Measurements from ENCODE around the gene ANTXR1.

Gene ANTXR1

GRCh38 chr2:69007169-69007568, 5.8 kb upstream of the ANTXR1 start:
- no peak for DNase-seq

- DNase-seq = no peak
These were observed 5.4 kb upstream of the ANTXR1 start for GRCh38 chr2:69007603-69008002.

- no peak for DNase-seq
These were observed 2.4 kb upstream of the ANTXR1 start for GRCh38 chr2:69010437-69011194.

GRCh38 chr2:69011611-69012157, 1.3 kb upstream of the ANTXR1 start:
- DNase-seq = no peak

DNA sequence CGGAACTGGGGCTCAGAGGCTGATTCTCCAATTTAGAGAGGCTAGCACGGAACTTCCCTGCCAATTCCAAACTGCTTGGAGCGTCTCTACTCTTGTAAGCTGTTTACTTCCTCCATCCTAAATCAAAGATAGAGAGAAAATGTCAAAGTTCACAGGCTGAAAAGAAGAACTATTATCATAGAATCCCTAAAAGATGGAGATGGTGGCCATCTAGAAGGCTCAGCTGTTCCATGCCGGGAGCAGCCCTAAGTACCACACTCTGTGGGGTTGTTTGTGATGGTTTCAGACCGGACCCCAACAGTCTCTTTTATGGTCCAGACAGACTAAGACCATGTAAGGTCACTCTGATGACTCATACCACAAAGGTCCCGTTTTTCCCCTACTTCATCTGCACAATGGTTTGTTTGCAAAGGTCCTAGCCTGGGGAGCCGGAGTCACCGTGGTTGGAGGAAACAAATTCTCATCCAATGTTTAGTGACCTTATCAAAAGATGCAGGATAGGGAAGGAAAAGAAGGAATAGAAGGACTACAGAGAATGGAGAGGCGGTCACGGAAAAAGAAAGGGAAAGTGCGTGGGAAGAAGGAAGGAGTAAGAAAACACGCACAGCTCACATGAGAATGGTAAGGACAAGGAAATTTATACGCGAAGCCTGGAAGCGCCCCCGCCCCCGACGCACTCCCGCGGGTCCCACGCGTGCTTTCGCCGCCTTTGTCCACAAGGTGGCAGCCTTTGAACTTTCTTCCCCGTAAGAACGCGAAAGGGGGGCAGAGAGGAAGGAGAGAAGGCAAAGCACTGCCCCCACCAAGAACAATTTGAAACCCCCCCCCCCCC, 453 bp upstream of the ANTXR1 start:
- DNase-seq = peak; percentile 59

DNA sequence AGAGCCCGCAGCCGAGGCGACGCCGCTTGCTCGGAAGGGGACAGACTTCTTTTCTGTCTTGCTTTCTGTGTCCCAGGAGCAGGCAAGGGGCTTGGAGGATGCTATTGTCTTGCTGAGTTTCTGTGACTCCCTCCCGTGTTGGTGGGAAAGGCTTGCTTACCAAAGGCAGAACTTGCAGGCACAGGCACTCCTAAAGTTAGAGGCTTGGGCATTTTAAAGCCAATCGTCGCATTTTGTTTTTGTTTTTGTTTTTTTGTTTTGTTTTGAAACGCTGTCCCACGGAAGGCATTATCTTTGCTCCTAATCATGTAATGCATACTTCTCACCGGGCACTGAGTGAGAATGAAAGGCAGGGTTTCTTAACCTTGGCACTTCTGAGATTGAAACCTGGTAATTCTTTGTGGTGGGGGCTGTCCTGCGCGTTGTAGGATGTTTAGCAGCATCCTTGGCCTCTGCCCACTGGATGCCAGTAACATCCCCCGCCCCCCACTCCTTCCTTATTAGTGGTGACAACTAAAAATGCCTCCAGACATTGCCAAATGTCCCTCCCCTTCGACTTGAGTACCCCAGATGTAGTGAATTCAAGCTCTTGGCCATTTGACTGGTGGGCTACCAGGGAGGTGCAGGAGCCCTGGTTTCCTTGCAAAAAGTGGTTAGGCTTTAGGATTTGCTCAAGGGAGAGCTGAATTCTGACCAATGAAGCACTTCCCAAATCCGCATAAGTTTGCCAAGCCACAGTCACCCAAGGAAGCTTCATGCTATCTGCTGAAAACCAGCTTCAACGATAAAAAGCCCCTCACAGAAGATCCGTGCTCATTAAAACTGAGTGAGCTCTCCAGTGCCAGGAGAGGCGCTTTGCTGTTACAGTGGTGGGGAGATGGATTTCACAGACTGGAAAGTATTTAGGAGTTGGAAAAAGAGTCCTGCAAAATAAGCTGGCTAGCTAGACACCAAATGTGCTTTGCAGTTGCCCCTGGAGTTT, 1.2 kb downstream of the ANTXR1 start:
- no peak for DNase-seq

DNA sequence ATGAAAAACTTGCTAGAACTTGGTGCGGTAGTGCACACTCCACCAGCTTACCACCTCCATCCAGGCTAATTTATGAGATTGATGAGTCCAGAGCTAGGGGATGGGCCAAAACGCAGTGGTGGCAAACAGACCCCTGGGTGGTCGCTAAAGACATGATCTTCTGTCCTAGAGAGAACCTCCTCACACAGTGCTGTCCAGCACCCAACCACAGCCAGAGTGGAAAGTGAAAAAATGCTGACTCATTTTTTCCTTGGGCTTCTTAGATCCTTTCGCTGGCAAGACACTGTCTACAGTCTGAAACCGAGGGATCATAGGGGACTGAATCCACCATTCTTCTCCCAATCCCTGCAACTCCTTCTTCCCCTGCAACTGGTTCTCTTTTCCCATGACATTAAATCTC, 4.1 kb downstream of the ANTXR1 start:
- no peak for DNase-seq

DNA sequence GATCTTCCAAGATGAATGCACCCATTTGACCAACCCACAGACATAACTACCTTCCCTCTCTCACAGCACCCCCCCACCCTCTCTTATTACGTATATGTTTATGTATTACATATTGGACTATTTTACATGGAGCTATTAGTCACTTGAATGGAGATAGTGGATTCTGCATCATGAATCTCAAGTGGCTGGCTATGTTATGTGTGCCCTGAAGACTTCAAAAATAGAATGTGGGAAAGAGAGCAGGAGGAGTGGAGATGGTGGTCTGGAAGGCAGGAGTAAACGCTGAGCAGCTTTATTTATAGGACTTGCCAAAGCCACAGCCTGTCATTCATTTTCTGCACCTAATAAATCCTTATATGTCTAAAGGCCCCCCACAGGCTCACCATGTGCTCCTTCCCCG, 4.9 kb downstream of the ANTXR1 start:
- DNase-seq = no peak

DNA sequence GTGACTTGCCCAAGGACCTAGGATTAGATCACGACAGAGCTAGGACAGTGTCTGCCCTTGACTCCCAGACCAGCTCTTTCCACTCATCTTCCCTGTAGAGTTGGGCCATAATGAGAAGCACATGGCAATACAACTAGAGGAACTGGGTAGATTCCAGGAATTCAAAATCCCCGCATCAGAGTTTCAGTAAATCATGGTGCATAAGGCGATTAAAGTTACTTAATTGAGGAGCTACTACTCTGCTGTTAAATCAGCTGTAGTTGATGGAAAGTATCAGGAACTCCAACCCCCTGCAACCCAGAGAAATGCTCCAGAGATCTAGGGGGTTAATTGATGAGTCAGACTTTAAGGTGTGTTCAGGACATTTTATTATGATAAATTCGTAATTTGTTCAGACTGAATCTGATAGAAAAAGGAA, 5.7 kb downstream of the ANTXR1 start:
- no peak for DNase-seq

GRCh38 chr2:69020496-69021426, 7.8 kb downstream of the ANTXR1 start:
- DNase-seq = no peak

GRCh38 chr2:69021727-69022126, 8.7 kb downstream of the ANTXR1 start:
- DNase-seq = no peak

DNA sequence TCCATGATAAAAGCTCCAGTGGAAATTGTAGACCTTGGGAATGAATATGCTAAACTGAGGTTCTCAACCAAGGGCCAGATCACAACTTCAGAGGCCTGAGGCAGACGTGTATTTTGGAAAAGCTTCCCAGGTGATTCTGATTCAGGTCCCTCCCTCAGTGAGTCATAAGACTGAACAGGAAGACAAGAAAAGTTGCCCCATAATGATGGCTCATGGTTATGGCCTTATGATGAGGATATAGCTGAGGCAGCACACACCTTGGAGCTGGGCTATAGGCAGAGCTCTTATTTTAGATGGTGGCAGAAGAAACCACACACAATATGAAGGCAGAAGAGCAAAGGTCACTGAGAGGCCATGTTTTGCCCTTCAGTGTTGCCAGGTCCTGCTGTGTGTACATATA, 9.6 kb downstream of the ANTXR1 start:
- DNase-seq = no peak

- DNase-seq = no peak
These were observed 10.3 kb downstream of the ANTXR1 start for GRCh38 chr2:69023236-69023635.

DNA sequence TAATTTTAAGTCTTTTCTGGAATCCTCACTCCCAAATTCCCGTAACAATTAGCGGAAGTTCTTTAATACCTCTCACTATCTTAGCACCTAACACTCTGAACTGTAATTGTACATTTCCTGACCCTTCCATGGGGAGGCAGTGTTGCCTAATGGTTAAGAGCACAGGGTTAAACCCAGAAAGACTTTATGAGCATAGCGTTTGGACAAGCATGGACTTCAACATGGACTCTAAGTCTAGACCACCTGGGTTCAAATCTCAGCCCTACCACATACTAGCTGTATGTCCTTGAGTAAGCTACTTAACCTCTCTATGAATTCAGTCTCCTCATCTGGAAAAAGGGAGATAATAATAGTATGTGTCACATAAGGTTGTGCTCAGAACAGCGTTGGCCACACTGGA, 13.0 kb downstream of the ANTXR1 start:
- DNase-seq = no peak

DNA sequence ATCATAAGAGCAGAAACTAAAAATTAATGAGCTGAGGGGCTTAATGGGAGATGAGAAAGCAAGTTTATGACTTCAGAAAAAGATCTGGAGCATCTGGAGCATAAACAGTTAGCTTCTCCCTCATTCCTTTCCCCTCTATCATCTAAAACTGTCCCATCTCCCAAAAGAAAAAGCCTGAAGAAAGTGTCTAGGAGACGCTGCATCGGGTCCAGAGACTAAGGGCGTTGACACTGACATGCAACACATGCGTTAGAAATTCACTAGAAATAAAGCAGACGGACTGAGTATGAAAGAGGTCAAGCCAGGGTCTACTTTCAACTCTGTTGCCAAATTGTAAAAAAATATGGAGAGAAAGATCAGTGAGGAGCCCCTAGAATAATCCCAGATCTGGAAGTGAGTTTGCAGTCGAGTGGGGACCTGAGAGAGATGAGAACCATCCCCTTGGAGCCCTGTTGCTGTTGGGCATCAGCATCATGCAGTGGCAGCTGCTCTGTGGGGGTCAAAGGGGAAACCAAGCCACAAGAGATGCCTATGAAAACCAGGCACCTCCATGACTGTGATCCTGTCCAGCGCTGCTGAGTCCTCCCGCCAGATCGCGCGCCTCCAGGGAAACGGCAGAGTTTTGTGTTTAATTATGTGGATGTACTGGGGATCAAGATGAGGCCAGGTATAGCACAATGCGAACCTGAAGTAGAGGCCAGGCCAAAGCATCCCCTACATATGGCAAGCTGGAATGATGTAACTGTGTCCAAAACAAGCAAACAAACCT, 13.9 kb downstream of the ANTXR1 start:
- DNase-seq = no peak

DNA sequence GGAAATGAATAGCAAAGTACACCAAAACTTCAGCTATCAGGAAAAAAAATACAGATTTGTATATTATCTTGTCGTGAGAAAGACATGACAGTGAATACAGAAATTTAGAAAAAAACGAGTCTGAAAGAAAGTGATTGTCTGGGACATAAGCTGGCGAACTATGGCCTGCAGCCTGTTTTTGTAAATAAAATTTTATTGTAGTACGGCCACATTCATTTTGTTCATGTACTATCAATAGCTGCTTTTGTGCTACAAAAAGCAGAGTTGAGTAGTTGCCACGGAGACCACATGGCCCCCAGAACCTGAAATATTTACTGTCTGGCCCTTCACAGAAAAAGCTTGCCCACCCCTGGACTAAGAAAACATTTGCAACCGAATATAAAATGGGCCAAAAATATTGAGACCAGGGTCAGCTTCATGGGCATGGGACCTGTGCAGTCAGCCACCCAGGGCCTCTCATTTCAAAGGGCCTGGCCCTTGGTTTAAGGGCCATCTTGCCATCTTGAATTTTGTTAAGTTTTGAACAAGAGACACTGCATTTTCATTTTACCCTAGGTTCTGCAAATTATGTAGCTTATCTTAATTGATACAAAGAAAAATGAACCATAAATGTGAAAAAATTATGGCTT, 17.9 kb downstream of the ANTXR1 start:
- DNase-seq = no peak

DNA sequence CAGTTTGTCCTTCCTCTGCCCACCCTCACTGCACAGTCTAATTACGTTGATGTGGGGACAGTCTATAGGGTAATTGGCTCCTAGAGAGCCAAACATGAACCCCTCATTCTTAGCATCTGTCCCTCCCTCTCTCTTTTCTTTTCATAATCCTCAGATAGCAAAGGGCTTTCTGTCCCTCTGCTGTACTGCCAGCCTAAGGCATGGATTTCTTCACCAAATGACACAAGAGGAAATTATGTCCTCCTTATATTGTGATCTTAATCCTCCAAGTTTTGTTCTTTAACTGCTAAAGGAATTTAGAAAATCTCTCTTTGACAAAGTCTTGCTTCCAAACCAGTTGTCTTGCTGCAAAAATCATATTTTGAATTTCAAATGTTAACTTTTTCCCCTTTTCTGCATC, 18.5 kb downstream of the ANTXR1 start:
- DNase-seq = no peak

DNA sequence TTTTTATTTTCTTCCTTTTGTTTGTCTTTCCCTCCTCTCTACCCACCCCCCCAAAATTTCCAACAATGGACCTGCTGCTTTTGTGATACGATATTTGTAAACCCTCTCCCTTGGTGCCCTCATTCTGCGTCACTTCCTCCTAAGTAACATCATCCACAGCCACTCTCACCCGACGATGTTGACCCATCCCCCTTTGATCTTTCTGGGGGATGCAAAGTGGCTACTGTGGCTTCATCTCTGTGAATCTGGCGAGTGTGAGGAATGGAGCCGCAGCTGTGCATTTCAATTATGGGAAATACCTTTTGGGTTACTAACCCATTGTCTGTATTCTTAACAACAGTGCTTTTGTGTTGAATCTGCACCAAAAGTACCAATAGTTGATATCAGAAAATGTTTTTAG, 19.4 kb downstream of the ANTXR1 start:
- DNase-seq = no peak

DNA sequence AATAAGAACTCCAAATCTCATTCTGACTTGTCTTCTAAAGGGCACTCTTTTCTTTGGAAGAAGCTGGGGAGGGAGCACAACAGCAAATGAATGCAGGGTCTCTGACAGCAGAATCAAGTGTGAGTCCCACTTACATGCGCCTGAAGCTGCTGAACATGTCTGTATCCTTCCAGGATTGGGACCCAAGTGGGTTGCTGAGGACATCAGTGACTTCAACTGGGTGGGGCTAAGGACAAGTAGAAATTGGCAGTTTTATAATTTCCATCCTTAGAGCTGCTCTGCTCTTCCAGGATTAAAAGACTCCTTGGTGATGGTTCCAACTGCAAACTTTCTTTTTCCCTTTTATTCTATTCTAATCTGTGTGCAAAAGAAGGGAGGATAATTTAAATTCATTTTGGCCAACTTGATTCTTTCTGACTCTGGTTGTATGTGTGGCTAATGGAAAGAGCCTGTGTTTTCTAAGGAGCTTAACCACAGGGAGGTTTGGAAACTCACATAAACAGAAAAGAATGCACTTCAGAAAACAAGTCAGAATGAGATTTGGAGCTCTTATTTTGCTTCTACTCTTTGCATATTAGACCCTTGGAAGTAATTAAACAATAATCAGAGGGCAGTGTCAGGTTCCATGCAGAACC, 20.6 kb downstream of the ANTXR1 start:
- no peak for DNase-seq

GRCh38 chr2:69034122-69034521, 21.1 kb downstream of the ANTXR1 start:
- no peak for DNase-seq

Data from activated CD8-positive, alpha-beta memory T cell treated with anti-CD3 and anti-CD28 coated beads, Interleukin-2, amount 50 U/mL, for 4 hours (primary cell).